ENCODE measurements around the gene GRIK3.

The GRIK3 gene

DNA sequence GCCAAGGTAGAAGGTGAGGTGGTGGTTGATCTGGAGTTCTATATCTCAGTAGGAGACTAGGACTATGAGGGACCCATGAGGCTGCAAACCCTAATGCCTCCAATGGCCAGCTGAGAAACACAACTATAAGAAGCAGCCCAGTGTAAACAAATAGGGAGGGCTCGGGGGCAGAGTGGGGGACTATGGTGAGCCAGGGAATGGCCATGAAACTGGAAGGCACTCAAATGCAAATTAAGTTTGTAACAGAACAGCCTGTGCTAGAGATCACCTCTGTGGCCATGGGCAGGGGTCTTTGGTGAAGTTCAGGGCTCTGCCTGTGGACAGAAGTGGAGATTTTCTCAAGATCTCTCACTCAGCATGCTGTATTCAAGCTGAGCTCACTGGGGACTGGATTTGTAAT, 187.1 kb downstream of the GRIK3 start:
- DNase-seq: no peak

DNA sequence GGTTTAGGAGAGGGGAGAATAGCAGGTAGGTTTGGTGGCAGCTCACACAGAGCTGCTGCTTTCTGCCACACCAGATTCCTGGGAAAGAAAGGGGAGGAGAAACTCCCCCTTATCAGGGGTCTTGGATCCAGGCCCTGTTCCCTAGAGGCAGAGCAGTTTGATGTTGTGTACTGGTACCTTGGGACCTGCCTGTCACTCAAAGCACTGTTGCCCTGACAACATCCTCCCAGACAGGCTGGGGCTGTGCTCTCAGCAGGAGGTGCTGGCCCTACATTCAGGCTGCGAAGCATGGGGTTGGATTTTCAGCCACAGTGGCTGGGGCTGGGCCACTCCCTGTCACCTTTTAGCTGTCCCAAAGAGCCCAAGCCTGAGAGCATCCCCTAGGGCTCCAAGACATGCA, 188.0 kb downstream of the GRIK3 start:
- peak; percentile 100 for DNase-seq

DNA sequence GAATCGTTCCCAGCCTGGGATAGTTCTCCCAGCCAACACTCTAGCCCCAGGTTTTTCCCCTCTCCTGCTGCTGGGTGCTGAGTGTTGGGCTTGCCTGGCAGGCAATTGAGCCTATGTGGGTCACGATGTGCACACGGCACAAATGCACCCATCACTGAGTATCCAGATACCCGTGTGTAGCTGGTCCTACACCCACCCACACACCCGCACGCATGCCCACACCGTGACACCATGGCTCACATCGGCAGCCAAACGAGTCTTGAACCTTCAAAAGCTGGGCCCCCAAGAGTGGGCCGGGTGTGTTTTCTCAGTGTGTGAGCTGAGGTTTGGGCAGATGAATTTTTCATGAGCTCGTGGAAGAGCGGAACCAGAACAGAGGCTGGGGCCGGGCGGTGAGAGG, 188.5 kb downstream of the GRIK3 start:
- DNase-seq: no peak

DNA sequence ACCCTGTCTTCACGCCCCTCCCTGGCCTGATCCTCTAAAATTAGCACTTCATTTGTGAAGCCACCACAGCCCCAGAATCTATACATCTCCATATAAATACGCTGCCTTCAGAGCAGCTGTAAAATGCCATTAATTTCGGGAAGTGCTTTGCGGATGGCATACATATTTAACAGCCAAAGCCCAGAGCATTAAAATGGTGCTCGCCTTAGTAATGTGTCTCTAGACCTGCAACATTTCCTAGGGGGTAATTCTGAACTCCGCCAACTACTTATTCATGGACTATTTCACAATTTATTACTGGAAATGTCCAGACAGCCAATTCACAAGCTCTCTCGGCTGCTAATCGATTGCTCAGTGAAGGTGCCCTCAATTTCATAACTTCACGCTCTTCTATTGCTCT, 189.4 kb downstream of the GRIK3 start:
- DNase-seq: no peak

DNA sequence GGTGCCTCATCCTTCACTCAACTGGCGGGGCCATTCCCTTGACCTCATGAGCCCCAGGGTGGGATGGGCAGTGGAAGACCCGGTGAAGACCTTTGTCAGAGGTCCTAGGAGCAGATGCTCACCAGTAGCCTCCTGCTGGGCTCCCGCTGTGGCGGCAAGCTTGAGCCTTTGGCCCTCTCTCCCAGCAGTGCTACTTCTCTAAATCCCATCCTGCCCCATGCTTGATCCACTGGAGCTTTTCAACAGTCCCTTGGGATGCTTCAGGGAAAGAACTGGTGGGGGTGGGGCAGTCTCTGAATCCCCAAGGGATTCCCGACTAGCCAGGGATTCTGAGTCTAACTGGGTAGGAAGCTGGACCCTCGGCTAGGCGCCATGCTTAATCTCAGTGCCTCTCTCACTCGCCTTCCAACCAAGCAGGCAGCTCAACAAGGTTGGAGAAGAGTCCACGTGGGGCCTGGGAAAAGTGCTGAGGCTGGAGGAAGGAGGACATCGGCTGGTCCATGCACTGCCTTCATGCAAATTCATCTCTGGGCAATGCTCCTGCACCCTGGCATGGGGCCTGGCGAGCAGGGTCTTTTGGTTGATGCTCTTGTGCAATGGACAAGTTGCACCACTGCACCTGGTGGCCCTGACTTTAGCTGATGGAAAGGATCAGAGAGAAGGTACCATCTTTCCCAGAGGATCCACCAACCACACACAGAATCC, 190.3 kb downstream of the GRIK3 start:
- no peak for DNase-seq

DNA sequence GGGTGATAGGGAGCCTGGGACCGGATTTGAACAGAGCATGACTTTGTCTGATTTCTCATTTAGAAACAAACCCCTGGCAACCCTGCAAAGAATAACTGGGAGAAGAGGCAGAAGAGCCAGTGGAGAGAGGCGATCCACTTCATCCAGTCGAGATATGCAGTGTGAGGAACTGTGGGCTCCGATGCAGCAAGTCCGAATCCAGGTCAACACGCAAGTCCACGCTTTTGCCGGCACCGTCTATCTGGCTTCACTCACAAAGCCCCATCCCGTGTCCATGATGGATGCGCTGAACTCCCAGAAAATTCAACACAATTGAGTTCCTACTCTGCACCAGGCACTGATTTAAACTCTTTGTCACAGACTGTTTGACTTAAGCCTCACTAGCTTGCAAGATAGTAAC, 191.3 kb downstream of the GRIK3 start:
- DNase-seq: no peak

DNA sequence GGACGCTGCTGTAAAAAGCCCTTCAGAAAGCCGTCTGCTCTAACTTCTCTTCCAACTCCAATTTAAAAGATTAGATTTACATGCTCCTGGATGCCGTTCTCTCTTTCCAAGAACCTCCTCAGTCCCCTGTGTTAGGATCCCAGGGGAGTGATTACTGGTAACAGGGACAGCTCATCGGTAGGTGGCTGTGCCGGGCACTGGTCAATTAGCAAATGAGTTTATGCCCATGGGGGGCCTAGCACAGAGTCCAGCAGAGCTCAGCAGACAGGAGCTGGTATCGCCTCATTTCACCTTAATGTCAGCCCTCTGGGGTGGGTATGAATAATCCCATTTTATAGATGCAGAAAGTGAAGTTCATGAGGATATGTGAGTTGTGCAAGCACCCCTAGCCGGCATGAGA, 191.9 kb downstream of the GRIK3 start:
- DNase-seq: no peak

DNA sequence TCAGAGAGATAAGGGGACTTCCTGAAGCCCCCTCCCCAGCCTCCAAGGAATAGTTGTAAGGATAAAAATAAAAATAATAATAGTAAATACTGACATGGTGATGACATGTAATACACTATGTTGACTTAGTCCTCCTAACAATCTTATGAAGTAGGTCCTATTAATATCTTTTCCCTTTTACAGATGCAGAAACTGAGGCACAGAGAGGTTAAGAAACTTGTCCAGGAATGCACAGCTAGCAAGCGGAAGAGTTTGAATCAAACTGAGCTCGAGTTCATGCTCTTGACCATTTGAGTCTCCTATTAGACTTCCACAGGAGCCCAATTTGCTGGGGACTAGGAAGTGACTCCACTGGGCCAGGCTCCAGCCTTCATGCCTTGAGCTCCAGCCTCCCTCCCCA, 194.8 kb downstream of the GRIK3 start:
- no peak for DNase-seq

DNA sequence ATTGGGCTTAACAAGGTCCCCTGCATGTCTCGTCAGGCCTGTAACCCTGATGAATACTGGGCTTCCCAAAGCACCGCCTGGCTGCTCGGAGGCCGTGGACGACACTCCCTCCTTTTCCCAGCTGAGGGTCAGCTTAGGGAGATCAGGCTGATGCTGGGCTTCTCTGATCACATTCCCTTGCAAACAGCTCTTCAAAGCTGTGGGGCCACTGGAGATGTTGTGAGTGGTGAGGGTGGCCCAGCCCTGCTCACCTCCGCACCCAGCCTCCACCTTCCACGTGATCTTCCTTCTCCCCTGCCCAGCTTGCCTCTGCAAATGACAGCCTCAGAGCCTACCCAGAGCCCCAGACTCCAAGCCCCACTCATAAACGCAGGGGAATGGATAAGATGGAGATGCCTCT, 195.4 kb downstream of the GRIK3 start:
- DNase-seq: no peak

DNA sequence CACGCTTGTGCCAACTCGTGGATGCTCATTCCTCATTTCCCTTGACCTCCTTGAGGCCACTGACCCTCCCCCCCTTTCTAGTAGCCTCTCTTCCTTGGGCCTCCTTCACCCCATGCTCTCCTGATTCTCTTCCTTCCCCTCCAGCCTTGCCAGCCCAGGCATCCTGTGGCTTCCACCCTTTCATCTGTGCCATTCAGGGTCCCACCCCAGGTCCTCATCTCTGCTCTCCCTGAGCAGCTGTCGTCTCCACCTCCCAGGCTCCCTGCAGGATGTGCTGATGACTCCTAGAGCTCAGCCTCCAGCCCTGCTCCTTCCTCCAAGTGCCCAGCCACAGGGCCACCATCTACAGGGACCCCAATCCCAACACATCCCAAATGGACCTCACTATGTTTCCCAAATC, 197.4 kb downstream of the GRIK3 start:
- DNase-seq: no peak

DNA sequence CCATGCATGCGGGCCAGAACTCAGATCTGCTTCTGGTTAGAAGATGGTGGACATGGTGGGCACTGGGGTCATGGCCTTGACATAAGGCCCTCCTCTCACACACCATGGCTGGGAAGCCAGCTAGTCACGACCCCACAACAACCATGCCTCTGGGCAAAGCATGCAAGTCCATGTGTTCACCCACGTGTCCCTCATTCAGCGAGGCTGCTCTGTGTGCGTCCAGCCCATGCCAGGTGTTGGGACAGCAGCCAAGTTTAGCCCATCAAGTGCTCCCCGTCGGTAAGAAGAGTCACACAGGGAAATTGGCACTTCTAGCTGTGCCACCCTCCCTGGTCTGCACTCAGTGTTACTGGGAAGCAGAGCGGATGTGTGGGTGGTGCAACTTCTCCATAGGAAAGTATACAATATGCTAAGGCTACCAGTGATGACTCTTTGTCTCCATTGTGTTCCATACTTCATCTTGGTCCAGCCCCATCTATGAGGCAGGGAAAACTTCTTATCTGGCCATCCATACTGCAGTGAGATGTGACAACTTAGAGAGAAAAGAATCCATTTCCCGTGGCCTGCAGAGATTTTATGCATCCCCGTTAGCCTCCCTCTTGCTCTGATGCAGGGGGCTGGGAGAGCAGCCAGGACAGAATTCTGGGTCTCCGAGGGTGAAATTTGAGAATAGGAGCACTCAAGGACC, 198.0 kb downstream of the GRIK3 start:
- DNase-seq: peak; percentile 100

DNA sequence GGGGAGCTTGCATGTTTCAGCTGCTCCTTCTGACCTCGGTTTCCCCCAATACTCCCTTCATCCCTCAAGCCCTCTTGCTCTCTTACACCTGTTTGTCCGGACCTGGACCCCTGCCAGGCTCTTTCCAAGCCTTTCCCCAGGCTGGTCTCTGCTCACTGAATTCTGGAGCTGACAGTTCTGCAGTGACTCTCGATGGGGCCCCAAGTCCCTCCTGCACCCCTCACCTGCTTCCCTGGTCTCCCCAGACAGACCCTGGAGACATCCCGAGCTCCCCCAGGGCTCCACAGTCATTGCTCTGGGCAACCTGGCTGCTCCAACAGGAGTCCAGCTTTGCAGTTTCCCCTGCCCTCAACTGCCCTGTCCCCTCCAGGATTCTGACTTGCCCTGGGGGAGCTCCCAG, 198.6 kb downstream of the GRIK3 start:
- DNase-seq: peak; percentile 100

DNA sequence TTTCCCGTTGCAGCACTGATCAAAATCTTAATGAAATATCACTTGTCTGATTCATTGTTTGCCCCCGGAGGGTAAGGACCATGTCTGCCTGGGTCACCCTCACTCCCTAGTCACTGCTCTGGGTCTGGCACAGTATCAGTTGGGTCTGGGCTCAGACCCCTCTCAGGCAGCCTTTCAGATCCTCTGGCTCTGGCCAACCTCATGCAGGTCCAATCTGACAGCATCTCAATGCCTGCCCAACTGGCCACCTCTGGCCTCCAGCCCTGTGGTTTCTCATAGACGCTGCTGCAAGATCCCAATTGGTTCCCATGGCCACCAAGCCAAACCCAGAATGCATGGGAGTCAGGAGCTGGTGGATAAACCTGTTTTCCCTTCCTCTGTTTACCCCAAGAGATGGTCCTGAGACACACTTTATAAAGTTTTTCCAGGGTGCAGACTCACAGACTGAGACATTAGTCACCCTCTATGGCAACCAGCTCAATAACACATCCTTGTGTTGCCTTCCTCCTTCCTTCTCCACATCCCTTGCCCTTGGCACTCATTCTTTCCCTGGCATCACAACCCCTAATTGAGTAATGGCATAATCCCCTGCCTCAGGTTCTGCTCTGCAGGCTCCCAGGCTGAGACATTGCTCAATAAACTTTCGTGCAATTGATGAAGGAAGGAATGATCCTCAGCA, 199.2 kb downstream of the GRIK3 start:
- DNase-seq: peak; percentile 100

DNA sequence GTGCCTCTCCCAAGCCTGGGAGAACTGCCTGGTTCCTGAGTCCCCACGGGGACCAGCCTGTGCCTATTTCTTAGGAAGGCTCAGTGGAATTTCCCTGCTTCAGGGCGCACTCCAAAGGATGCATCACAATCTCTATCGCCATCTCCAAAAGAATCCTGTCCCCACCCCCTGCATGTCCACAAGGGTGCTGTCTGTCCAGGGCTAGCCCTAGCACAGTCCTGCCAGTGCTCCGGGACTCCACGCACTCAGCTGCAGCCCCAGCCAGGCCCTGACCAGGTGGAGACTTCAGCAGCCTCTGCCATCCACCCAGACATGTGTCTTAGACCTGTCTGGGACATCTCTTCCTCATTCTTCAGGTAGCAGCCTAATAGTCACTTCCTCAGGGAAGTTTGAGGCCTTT, 199.7 kb downstream of the GRIK3 start:
- no peak for DNase-seq

DNA sequence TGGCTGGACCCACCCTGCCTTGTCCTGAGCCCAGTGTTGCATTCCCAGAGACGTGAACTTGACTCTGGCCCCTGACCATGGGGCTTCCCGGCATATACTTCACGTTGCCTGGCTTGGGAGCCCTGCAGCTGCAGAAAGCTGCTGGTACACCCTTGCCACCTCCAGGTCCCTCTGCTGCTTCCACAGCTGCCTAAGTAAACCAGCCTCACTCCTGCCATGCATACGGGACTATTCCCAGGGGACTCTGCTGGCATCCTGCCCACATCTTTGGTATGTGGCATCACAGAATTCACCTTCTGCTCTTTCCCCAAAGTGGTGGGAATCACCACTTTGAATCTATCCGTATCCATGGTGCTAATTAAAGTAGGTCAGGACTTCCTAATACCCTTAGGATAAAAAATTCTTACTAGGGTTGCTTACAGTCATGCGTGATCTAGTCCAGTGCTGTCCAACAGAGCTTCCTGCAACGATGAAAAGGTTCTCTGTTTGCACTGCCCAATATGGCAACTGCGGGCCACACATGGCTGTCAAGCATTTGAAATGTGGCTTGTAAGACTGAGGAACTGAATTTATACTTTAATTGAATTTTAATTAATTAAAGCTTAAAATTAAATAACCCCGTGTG, 203.0 kb downstream of the GRIK3 start:
- peak; percentile 100 for DNase-seq

DNA sequence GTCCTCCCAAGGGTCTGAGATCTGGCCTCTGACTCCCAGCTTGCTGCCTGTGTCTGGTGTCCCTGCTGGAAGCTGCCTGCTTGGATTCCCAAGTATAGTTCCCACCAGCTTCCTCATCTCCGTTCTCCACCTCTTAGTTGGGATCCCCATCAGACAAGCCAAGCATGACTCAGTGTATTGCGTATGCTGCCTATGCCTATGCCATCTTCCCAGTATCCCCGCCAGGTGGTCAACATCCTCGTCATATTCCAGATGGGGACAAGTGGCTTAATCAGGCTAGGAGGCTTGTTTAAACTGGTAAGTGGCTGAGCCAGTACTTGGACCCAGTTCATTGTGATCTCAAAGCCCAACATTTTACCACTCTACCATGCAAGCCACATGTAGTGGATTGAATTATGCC, 204.4 kb downstream of the GRIK3 start:
- peak; percentile 100 for DNase-seq

DNA sequence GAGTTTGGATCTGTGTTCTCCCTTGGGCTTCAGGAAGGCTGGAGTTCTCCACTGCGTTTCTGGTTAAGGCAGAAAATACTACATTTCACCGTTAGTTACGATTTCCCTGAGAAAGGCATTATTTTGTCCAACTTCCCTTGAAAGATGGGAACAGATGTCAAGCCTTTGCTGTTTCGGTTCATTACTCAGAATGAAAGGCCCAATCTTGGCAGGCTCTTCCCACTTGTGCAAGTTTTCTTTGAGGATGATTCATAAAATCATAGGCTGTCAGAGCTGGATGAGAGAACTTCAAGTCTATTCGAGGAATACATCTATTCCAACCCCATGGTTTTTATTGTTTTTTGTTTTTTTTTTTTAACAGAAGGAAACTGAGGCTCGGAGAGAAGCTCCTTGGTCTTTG, 205.2 kb downstream of the GRIK3 start:
- DNase-seq: no peak

DNA sequence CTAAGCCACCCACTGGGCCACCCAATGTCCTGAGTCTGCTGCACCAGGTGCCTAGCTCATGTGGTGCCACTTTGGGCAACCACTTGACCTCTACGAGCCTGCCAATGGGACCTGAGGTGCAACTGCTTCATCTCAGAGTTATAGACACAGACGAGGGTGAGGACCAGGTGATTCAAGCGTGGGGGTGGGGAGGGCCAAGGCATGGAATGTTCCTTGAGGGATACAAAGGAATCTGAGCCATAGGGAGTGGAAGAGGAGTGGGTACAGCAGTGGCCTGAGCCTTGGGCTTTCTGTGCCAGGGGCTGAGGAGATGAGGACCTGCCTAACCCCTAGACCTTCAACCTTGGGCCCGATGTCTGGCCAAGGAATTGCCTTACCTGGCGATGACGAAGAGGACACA, 209.1 kb downstream of the GRIK3 start:
- DNase-seq: no peak

DNA sequence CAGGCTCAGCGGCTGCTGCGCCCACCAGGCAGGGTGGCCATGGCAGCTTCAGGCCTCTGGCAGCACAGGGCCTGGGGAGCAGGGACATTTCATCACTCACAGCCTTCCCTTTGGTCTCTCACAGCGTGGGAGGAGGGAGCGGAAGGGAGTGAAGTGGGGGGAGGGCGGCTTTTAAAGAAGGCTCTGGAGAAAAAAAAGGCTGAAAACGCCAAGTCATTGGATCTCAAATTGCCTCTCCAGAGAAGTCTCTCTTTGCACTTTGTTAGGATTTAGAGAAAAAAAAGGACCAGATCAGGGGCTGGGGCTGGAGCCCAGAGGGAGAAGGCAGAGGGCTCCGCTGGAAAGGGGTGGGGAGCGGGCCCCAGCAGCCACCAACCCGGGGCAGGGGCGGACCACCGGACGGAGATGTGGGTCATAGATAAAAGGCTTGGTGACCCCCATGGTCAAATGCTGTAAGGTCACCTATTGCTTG, 209.9 kb downstream of the GRIK3 start:
- no peak for DNase-seq

DNA sequence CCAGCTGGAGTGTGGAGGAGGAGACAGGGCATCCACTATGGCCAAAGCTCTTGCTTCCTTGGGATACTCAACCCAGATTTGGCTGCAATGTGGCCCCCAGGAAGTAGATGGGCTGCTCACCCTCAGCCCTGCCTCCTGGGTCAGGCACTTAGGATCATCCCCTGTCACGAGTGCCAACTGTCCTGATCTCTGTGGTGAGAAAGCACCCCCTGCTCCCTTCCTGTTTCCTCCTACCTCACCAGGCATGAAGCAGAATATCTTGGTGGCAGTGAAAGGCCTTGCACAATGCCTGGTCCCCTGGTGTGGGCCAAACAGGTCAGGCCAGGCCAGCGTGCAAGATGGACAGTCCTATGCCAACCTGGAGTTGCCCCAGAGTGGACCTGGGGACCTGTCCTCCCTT, 211.7 kb downstream of the GRIK3 start:
- no peak for DNase-seq

DNA sequence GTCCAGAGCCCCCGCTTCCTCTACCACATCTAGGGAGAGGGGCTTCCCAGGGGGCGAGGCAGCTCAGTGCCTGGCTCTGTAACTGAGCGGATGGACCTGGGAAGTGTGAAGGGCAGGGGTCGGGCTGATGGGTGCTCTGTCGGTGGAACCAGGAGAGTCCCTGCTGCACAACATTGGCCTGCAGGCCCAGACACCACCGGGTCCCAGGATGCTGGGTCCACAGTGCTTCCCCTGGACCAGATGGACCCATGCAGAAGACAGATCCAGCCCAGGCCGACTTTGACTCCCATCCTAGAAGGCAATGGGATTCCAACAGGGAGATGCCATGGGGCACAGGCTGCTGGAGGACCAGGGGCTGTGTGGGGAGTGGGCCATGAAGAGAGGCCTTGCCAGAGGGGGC, 212.9 kb downstream of the GRIK3 start:
- no peak for DNase-seq

DNA sequence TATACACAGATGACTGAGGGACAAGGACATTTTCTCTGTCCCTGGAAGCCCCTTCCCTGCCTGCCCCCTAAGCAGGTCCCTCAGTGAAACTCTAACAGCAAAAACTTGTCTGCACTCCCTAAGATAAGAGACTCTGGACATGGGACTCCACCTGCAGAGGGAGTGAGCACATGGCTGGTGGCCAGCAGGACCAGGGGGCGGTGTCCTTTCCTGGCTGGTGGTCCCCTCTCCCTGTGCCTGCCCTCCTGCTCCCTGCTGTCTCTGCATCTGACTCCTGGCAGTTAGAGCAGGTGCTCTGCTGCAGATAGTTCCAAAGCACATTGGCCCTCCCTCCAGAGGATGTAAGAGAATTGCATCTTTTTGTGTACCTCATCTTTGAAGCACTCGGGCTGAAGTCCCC, 215.5 kb downstream of the GRIK3 start:
- DNase-seq: no peak

DNA sequence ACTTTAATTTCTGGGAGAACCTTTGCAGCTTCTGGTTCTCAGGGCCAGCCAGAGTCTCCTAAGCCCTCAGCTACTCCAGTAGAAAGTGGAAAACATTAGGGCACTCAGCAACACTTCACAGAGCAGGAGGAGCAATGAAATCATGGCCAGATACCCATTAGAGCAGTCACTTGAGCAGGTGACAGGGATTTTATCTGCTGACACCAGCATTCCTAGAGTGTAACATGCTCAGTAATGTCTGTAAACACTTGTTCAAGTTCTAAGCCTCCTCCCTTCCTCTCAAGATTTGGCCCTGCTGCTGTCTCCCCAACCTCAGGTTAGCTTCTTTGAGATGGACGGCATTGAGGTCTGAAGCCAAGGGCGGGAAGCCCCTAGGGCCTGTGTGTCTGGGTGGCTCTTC, 218.0 kb downstream of the GRIK3 start:
- DNase-seq: peak; percentile 100

DNA sequence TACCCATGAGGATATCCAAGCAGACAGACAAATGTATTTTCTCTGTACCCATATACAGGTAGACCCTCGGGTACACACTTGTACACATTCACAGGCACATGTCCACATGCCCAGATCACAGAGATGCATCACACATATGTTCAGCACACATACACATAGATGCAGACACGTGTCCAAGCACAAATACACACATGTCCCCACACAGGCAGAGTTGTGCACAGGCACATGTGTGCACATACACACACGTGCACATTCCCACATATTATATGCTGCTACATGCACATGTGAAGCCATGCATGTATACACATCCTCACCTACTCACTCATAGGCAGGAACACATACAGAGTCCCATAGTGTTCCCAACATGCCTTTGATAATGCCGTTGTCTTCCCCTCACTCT, 219.5 kb downstream of the GRIK3 start:
- DNase-seq: no peak
